ENCODE measurements around the gene IMMP2L.

Gene IMMP2L

GRCh38 chr7:111475959-111476358 lies 86.3 kb downstream of the IMMP2L start:
- TF ChIP-seq SIN3A (IDR thresholded peaks at IDR 0.05; ENCODE audit: borderline replicate concordance, insufficient read depth, low read length) = no peak
- TF ChIP-seq FOXP2 (optimal IDR thresholded peaks at IDR 0.05; ENCODE audit: borderline replicate concordance, extremely low read depth, extremely low read length, insufficient read depth) = no peak
- no peak for TF ChIP-seq REST (IDR thresholded peaks at IDR 0.05; ENCODE audit: insufficient read depth in 1 of 2, low read depth in 2 of 2, low read length in 2 of 2)
- TF ChIP-seq POLR2AphosphoS5 (IDR thresholded peaks at IDR 0.05; ENCODE audit: low read depth, low read length) = no peak
- TF ChIP-seq TAF1 (IDR thresholded peaks at IDR 0.05; ENCODE audit: borderline replicate concordance, insufficient read depth, low read length) = no peak

DNA sequence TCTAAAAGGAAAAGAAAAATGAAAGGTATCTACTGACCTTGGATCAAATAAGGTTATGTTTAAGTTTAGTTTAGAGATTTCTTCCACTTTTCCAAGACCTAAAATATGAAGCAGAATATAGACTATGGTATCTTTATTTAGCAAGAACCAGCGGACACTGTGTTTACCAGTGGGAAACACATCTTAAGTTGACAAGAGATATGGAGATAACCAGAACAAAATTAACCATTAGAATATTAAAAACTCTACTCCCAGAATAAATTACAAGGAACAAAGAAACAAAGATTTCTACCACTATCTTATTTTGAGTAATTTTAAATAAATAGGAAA lies 86.9 kb downstream of the IMMP2L start:
- TF ChIP-seq FOXP2 (optimal IDR thresholded peaks at IDR 0.05; ENCODE audit: borderline replicate concordance, extremely low read depth, extremely low read length, insufficient read depth) (no peak), REST (IDR thresholded peaks at IDR 0.05; ENCODE audit: insufficient read depth in 1 of 2, low read depth in 2 of 2, low read length in 2 of 2) (no peak), SIN3A (IDR thresholded peaks at IDR 0.05; ENCODE audit: borderline replicate concordance, insufficient read depth, low read length) (no peak), TAF1 (IDR thresholded peaks at IDR 0.05; ENCODE audit: borderline replicate concordance, insufficient read depth, low read length) (no peak), POLR2AphosphoS5 (IDR thresholded peaks at IDR 0.05; ENCODE audit: low read depth, low read length) (no peak)

GRCh38 chr7:111474723-111475418 lies 87.4 kb downstream of the IMMP2L start:
- TF ChIP-seq TAF1 (IDR thresholded peaks at IDR 0.05; ENCODE audit: borderline replicate concordance, insufficient read depth, low read length) (no peak), REST (IDR thresholded peaks at IDR 0.05; ENCODE audit: insufficient read depth in 1 of 2, low read depth in 2 of 2, low read length in 2 of 2) (no peak), SIN3A (IDR thresholded peaks at IDR 0.05; ENCODE audit: borderline replicate concordance, insufficient read depth, low read length) (no peak), FOXP2 (optimal IDR thresholded peaks at IDR 0.05; ENCODE audit: borderline replicate concordance, extremely low read depth, extremely low read length, insufficient read depth) (no peak), POLR2AphosphoS5 (IDR thresholded peaks at IDR 0.05; ENCODE audit: low read depth, low read length) (no peak)

DNA sequence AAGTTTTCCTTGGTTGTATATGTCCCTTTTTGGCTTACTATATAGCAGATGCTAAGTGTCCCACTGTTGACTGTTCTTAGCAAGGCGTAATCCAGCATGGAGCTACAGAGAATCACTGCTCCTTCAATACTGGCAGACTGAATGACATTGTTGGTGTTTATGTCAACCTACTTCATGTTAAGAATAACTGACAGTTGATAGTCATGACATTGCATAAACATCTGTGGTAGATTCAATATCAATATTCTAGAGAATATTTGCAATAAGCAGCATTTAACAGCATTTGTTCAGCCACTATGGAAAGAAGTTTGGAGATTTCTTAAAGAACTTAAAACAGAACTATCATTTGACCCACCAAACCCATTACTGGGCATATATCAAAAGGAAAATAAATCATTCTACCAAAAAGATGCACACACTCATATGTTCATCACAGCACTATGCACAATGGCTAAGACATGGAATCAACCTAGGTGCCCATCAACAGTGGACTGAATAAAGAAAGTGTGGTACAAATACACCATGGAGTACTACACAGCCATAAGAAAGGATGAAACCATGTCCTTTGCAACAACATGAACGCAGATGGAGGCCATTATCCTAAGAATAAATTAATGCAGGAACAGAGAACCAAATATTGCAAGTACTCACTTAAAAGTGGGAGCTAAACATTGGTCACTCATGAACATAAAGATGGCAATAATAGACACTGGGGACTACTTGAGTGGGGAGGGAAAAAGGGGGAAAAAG lies 88.7 kb downstream of the IMMP2L start:
- TF ChIP-seq TAF1 (IDR thresholded peaks at IDR 0.05; ENCODE audit: borderline replicate concordance, insufficient read depth, low read length) (no peak), REST (IDR thresholded peaks at IDR 0.05; ENCODE audit: insufficient read depth in 1 of 2, low read depth in 2 of 2, low read length in 2 of 2) (no peak), FOXP2 (optimal IDR thresholded peaks at IDR 0.05; ENCODE audit: borderline replicate concordance, extremely low read depth, extremely low read length, insufficient read depth) (no peak), SIN3A (IDR thresholded peaks at IDR 0.05; ENCODE audit: borderline replicate concordance, insufficient read depth, low read length) (no peak)
